Measurements from ENCODE around the gene IRF8.
A peak's percentile ranks its signal among the peaks of the same experiment; 100 is the strongest.

The IRF8 gene

DNA sequence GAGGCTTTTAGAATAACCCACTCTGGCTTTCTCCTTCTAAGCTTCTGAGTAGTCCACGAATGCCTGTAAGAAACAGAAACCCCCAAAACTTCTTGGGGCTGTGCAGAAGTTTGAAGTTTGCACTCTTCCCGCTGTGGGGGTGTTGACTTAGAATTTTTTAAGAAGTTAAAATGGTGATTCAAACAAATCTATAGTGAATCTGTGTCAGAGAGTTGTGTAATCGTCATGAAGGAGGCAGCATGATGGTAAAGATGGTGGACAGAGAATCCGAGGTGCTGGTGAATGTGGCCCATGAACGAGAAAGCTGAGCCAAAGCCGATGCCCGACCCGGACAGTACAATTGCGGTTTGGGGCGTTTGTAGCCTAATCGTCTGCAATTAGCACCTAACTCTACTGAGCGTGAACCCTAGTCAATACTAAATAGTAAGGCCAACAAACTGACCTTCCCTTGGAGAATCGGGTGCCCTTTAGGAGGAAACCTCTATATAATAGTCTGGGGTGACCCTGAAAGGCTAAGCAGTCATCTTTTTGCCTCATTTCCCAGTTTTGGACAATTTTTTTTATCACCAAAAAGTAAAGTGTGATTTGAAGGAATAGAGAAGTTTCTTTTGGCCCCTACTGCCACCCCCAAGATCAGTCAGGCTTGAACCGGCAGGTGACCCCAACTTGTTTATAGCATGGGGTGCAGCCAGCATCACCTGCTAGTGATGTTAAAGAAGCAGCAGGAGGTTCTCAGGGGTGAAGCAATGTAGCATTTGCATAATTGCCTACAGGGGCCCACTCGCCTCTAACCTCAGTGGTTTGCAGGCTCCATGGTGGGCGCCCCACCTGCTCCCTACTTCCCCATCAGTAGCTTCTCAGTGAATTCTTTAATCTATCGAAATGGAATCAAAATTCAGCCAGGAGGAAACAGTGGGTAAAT is 11.2 kb downstream of the IRF8 start:
- TF ChIP-seq, protein P1, sequence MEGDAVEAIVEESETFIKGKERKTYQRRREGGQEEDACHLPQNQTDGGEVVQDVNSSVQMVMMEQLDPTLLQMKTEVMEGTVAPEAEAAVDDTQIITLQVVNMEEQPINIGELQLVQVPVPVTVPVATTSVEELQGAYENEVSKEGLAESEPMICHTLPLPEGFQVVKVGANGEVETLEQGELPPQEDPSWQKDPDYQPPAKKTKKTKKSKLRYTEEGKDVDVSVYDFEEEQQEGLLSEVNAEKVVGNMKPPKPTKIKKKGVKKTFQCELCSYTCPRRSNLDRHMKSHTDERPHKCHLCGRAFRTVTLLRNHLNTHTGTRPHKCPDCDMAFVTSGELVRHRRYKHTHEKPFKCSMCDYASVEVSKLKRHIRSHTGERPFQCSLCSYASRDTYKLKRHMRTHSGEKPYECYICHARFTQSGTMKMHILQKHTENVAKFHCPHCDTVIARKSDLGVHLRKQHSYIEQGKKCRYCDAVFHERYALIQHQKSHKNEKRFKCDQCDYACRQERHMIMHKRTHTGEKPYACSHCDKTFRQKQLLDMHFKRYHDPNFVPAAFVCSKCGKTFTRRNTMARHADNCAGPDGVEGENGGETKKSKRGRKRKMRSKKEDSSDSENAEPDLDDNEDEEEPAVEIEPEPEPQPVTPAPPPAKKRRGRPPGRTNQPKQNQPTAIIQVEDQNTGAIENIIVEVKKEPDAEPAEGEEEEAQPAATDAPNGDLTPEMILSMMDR (conservative IDR thresholded peaks at IDR 0.05; ENCODE audit: low read length): no peak
- no peak for DNase-seq (ENCODE audit: low read depth)
- no peak overlapping the region for H3K4me3 ChIP-seq (ENCODE audit: low read length)

- TF ChIP-seq, protein P1 (conservative IDR thresholded peaks at IDR 0.05; ENCODE audit: low read length): no peak
- no peak for DNase-seq (ENCODE audit: low read depth)
- no peak overlapping the region for H3K4me3 ChIP-seq (ENCODE audit: low read length)
Measured at GRCh38 chr16:85910854-85911247, 11.9 kb downstream of the IRF8 start.

DNA sequence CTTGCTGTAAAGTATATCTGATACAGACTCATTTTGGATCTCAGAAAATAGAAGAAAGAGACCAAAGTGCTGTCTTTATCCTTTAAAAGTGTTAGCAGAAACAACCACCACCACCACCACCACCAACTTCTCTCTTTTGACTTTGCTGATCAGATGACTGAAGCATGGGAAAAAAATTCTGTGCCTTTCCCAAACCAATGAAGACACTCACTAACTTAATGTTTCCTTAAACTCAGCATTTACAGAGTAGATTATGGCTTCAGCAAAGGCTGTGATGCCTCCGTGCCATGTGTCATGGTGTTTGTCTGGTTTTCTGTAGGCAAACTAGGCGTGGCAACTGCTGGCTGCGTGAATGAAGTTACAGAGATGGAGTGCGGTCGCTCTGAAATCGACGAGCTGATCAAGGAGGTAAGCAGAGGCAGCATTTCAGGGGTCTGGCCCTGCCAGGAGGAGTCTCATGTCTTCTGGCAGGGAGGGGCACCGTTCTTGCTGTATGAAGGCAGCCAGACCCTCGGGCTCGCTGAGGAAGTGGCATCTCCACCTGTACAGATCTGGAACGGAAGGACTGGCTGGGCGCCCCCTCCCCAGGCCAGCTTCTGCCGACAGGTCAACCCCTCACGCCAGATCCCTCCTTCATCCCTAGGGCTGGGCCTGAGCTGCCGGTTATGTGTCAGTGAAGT is 12.4 kb downstream of the IRF8 start:
- TF ChIP-seq, protein P1 (conservative IDR thresholded peaks at IDR 0.05; ENCODE audit: low read length): no peak
- no peak overlapping the region for H3K4me3 ChIP-seq (ENCODE audit: low read length)
- no peak for DNase-seq (ENCODE audit: low read depth)

GRCh38 chr16:85912211-85912974 is 13.4 kb downstream of the IRF8 start:
- H3K4me3 ChIP-seq (ENCODE audit: low read length): no peak overlapping the region

GRCh38 chr16:85913141-85913601 is 14.2 kb downstream of the IRF8 start:
- no peak overlapping the region for H3K4me3 ChIP-seq (ENCODE audit: low read length)
- DNase-seq (ENCODE audit: low read depth): no peak
- TF ChIP-seq, protein P1 (conservative IDR thresholded peaks at IDR 0.05; ENCODE audit: low read length): no peak

More at GRCh38 chr16:85912211-85912974, 13.4 kb downstream of the IRF8 start:
- peak; percentile 70 for DNase-seq (ENCODE audit: low read depth)
- TF ChIP-seq, protein P1 (conservative IDR thresholded peaks at IDR 0.05; ENCODE audit: low read length): no peak

DNA sequence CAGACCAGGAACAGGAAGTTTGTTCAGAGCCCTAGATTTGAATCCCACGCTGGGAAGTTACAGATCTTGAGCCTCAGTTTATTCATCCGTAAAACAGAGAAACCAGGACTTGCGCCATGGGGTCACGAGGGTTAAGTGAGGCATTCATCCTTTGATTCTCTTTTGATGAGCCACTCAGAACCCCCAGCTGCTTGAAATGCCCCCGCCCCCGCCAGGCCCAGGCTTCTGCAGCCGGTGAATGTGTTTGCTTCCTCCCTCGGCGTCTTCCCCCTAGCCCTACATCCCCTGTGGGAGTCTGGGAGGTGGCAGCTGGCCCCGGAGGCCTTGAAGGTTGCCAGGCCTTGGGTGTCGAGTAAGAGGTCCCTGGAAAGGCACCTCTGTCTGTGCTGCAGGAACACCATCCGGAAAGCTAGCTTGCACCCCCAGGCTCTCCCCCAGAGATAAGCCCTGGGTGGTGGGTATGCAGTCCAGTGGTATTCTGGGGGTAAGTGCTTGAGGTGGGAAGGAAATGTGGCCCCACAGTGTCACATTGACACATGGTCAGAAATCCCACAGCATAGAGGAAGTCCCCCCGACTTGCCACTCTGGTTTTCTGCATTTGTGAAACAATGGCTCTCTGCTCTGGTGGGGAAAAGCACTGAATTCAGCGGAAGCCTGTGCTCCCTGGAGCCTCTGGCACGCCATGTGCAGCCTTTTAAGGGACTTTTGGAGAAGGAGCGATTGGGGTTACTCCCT is 14.9 kb downstream of the IRF8 start:
- DNase-seq (ENCODE audit: low read depth): no peak
- H3K4me3 ChIP-seq (ENCODE audit: low read length): no peak overlapping the region
- TF ChIP-seq, protein P1 (conservative IDR thresholded peaks at IDR 0.05; ENCODE audit: low read length): no peak

Data from AG10803 (cell line).